HFFc6 (cell line): ENCODE measurements around the gene ZMYM4. TPM values are rescaled to one million over a fixed set of nuclear protein-coding genes. Genes with fewer than 3 reads are reported as not detected.

Experiments used
- DNase-seq: peaks from one replicate; pipeline ENCODE4 v3.0.0-alpha.2; 2018
- H3K27ac Mint-ChIP-seq: 2 replicates; pipeline ENCODE4 v1.8.0; 2020; ENCODE audit warnings: mild to moderate bottlenecking, mixed read lengths
- H3K27me3 Mint-ChIP-seq: 2 replicates; pipeline ENCODE4 v1.8.0; 2021; ENCODE audit warnings: mild to moderate bottlenecking, moderate library complexity, mixed read lengths; ENCODE audit not compliant: insufficient read depth
- H3K36me3 Mint-ChIP-seq: 2 replicates; pipeline ENCODE4 v1.8.0; 2021; ENCODE audit warnings: low read depth, mixed read lengths
- H3K4me1 Mint-ChIP-seq: 2 replicates; pipeline ENCODE4 v1.8.0; 2020; ENCODE audit warnings: low read depth, mixed read lengths
- H3K4me3 Mint-ChIP-seq: 2 replicates; pipeline ENCODE4 v1.8.0; 2020; ENCODE audit warnings: mild to moderate bottlenecking, moderate library complexity, mixed read lengths
- H3K9me3 Mint-ChIP-seq: 2 replicates; pipeline ENCODE4 v1.8.0; 2020; ENCODE audit warnings: mild to moderate bottlenecking, mixed read lengths
- CTCF ChIP-seq: fragments of 200-600 bp; sonication (generic); IDR thresholded peaks from 2 replicates; pipeline ENCODE4 v1.5.0; 2021; ENCODE audit warnings: antibody characterized with exemption, mild to moderate bottlenecking
- total RNA-seq, 6 experiments: library from RNA; stranded (reverse); fragmentation: NEBNext Ultra II Directional; extraction: Animal tissue kit (Norgen Biotek cat#: 25700); gene quantifications; 2 replicates in 1 of 6; 3 replicates in 5 of 6; pipeline ENCODE4 v1.2.3, GENCODE V29; 2021

ZMYM4 gene
- total RNA-seq, 6 experiments from 2014 or later: 49.8 to 58.0 (median 52.5) TPM

- peaks cover 29% of the 10 kb centered on the region for H3K36me3 Mint-ChIP-seq
- H3K9me3 Mint-ChIP-seq: no peaks in the 10 kb centered on the region
- TF ChIP-seq CTCF: no peak
- H3K4me1 Mint-ChIP-seq: no peaks in the 10 kb centered on the region
- no peak overlapping the region for H3K4me3 Mint-ChIP-seq
- DNase-seq: no peak
- 0 out of 2 replicates have a peak, but pooled peaks cover 3% of the 10 kb centered on the region for H3K27me3 Mint-ChIP-seq
- H3K27ac Mint-ChIP-seq: no peak overlapping the region
Measured at GRCh38 chr1:35386290-35386689, 117.8 kb downstream of the ZMYM4 start.

GRCh38 chr1:35386959-35387358, 118.5 kb downstream of the ZMYM4 start:
- Mint-ChIP-seq H3K4me1 (no peaks in the 10 kb centered on the region), H3K27me3 (0 out of 2 replicates have a peak, but pooled peaks cover 3% of the 10 kb centered on the region), H3K36me3 (peaks cover 29% of the 10 kb centered on the region), H3K4me3 (no peak overlapping the region), H3K27ac (no peak overlapping the region), H3K9me3 (no peaks in the 10 kb centered on the region)
- DNase-seq: no peak
- TF ChIP-seq CTCF: no peak

GRCh38 chr1:35390600-35391494, 122.3 kb downstream of the ZMYM4 start:
- DNase-seq: no peak
- Mint-ChIP-seq H3K27me3 (0 out of 2 replicates have a peak, but pooled peaks cover 3% of the 10 kb centered on the region), H3K36me3 (peaks cover 41% of the 10 kb centered on the region), H3K27ac (no peak overlapping the region), H3K4me1 (no peaks in the 10 kb centered on the region), H3K9me3 (no peaks in the 10 kb centered on the region), H3K4me3 (no peak overlapping the region)
- TF ChIP-seq CTCF: no peak

- Mint-ChIP-seq H3K9me3 (no peaks in the 10 kb centered on the region), H3K4me3 (no peak overlapping the region), H3K4me1 (no peaks in the 10 kb centered on the region), H3K36me3 (peaks cover 34% of the 10 kb centered on the region), H3K27me3 (0 out of 2 replicates have a peak, but pooled peaks cover 3% of the 10 kb centered on the region), H3K27ac (no peak overlapping the region)
- TF ChIP-seq CTCF: no peak
- no peak for DNase-seq
Measured at GRCh38 chr1:35394386-35394785, 125.9 kb downstream of the ZMYM4 start.

GRCh38 chr1:35398739-35399138, 130.2 kb downstream of the ZMYM4 start:
- no peak for TF ChIP-seq CTCF
- Mint-ChIP-seq H3K9me3 (no peaks in the 10 kb centered on the region), H3K4me1 (no peaks in the 10 kb centered on the region), H3K36me3 (peaks cover 44% of the 10 kb centered on the region), H3K4me3 (no peak overlapping the region), H3K27ac (no peak overlapping the region), H3K27me3 (no peaks in the 10 kb centered on the region)
- no peak for DNase-seq
